K562 (cell line): ENCODE data around the gene DYNLT2B.

Experiments
- EP300 ChIP-seq: IDR thresholded peaks from 2 replicates; pipeline ENCODE4 v1.6.1; 2012; ENCODE audit warnings: low read length, improper control_type of control experiment
- JUN ChIP-seq, 2 experiments: sonication (generic) in 1 of 2; formaldehyde crosslinking in 1 of 2; IDR thresholded peaks; 2 replicates each; pipeline versions ENCODE4 v1.6.1 to v1.8.0; 2012 to 2022; ENCODE audit warnings: borderline replicate concordance in 2 of 2, mild to moderate bottlenecking in 2 of 2, improper control_type of control experiment in 1 of 2, low read depth in 1 of 2, low read length in 1 of 2, missing genetic modification reagents in 1 of 2
- KAT2B ChIP-seq: IDR thresholded peaks from one replicate; pipeline ENCODE4 v1.6.1; 2012; ENCODE audit warnings: low read depth, mild to moderate bottlenecking, control low read depth, inconsistent platforms, low read length, moderate library complexity
- MECOM ChIP-seq: fragments of 250-450 bp; sonication (Bioruptor Pico); IDR thresholded peaks from 2 replicates; pipeline ENCODE4 v1.8.0; 2022; ENCODE audit warnings: inconsistent platforms
- RB1 ChIP-seq: fragments of 450-650 bp; IDR thresholded peaks from 2 replicates; pipeline ENCODE4 v1.6.1; 2017; ENCODE audit warnings: low read depth, mild to moderate bottlenecking
- TCF7L2 ChIP-seq: fragments of 150-350 bp; IDR thresholded peaks from 2 replicates; pipeline ENCODE4 v1.6.1; 2016; ENCODE audit warnings: low read depth, mild to moderate bottlenecking, low read length, moderate library complexity
- TEAD4 ChIP-seq, 2 experiments: sonication (generic) in 1 of 2; formaldehyde crosslinking in 1 of 2; IDR thresholded peaks; 2 replicates each; pipeline versions ENCODE4 v1.6.1 to v1.8.0; 2012 to 2022; ENCODE audit warnings: borderline replicate concordance in 1 of 2, inconsistent platforms in 1 of 2, low read length in 1 of 2, mild to moderate bottlenecking in 1 of 2, missing genetic modification reagents in 1 of 2

GRCh38 chr3:196272826-196273225, 45.2 kb downstream of the DYNLT2B start:
- TF ChIP-seq JUN (IDR thresholded peaks at IDR 0.05; ENCODE audit: borderline replicate concordance, low read depth, low read length), result no peak
- TF ChIP-seq JUN (CRISPR knock-in tag; IDR thresholded peaks at IDR 0.05; ENCODE audit: borderline replicate concordance), result no peak
- TF ChIP-seq TEAD4 (IDR thresholded peaks at IDR 0.05; ENCODE audit: low read length), result no peak
- no peak for TF ChIP-seq TEAD4 (CRISPR knock-in tag; IDR thresholded peaks at IDR 0.05; ENCODE audit: borderline replicate concordance)
- no peak for TF ChIP-seq TCF7L2
- TF ChIP-seq KAT2B, result no peak
- no peak for TF ChIP-seq EP300
- TF ChIP-seq RB1, result no peak
- TF ChIP-seq MECOM (CRISPR knock-in tag), result no peak
